ENCODE data around the gene ZSCAN31. TPM values are rescaled to one million over a fixed set of nuclear protein-coding genes. Genes with fewer than 3 reads are reported as not detected.
"Not testable (repeated sequence)": the region's sequence is repeated elsewhere in the genome, so short reads cannot be mapped to it uniquely, and the experiment has no call there.

The ZSCAN31 gene
- 31.9 and 41.4 TPM in 2 replicates for total RNA-seq (2014; rRNA removed; shearing (Covaris generic))
- 56.9 and 90.5 TPM in 2 replicates for polyA plus RNA-seq (2014; cell fraction: nucleus; rRNA removed)

DNA sequence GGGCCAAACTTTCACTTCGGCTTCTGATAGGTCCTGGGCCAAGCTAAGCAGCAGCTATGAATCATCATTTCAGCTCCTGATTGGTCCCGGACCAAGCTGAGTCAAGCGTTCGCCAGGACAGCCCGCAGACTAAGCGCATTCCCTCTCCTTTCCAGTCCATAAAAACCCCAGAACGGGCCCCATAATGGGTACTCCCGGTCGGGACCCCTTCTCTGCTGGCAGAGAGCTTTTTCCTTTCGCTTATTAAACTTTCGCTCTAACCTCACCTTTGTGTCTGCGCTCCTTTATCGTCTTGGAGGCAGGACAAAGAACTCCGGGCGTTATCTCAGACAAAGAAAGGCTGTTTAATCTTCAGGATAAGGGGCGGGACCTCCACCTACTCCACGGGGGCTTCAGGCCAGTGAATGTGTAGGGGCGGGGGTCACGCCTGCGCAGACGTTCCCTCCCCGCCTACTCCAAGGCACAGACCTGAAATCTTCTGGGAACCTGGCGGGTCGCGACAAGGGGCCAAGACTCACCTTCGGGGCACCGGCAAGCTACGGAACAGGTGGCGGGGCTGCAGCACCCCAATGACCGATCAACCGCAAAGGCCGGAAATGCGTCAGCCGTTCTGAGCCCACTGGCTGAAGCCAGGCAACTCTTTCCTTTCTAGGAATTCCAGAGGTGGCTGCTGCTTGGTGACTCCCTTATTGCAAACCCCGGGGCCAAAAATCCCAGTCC lies at the start of gene ZSCAN31:
Gene ZSCAN31, minus strand, starts transcription at position 585 of the 720 bp plus-strand sequence. CDS start 6,465 bp downstream, outside the sequence.
- no peak for DNase-seq (ENCODE audit: extremely low read depth, low read depth)

DNA sequence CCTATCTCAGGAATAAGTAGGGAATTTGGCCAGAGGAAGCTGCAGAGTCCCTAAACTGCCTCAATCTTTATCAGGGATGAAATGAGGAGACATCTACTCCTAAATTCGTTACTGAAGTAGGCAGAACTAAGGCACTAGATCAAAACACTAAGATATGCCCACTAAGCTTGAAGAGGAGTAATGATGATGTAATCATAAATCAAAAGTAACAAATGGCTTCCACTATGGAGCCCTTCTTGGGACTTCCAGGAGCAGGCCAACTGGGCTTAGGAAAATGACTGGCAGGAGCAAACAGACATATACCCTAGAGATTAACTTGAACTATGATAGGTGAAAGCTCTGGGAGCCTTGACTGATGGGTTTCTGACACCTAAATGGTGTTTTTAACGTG lies 48.2 kb upstream of the ZSCAN31 start:
- DNase-seq (ENCODE audit: extremely low read depth, low read depth), result no peak

DNA sequence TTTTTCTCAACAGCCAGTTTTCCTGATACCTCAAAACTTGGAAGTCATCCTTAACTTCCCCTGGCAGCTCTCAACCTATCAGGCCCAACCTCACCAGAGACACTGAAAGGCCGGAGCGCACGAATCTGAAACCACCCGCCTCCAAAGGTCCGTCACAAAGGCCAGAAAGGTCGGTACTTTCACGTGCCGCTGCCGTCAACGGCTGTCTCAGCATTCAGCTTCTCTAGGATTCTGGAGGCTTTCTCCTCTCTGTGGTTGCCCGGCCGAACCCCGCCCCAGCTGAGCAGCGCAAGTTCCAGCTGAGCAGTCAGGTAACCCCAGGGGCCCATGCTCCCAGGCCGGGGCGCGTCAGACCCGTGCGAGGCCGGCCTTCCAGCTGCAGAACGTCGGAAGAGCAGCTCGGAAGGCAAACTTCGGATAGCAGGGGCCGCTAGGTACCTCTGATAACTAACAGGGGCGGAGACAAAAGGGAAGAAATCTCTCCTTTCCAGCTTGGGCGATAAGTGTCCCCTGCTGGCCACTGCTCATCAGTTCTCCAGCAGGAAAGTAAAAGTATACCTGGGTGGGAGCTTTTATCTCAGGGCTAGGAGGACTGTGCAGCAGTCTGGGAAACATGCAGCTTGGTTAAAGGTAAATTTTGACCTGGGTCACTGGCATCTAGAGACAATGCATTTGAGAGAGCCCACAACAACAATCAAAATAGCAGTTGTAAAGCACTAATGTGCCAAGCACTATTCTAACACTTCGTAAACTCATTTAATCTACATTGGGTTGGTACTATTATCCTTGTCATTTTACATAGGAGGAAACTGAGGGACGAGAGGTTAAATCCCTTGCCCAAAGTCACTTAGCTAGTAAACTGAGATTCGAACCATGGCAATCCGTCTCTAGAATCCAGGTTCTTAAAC lies 47.5 kb upstream of the ZSCAN31 start:
- DNase-seq (ENCODE audit: extremely low read depth, low read depth), result peak; percentile 82

DNA sequence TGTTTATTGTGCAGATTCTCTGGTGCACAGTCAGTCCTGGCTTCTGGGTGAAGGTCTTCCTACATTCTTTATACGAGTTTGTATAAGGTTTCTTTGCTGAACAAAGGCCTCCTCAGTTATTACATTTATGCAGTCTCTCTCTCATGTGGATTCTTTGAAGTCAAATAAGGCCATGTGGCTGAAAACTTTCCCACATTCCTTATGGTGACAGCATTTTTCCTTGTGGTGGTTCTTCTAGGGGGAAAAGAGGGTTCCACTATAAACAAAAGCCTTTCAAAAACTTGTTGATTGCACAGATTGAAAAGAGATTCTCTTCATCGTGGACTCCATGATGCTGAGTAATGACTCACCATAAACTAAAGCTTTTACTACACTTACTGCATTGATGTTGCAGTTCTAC lies 44.4 kb upstream of the ZSCAN31 start:
- no peak for DNase-seq (ENCODE audit: extremely low read depth, low read depth)

DNA sequence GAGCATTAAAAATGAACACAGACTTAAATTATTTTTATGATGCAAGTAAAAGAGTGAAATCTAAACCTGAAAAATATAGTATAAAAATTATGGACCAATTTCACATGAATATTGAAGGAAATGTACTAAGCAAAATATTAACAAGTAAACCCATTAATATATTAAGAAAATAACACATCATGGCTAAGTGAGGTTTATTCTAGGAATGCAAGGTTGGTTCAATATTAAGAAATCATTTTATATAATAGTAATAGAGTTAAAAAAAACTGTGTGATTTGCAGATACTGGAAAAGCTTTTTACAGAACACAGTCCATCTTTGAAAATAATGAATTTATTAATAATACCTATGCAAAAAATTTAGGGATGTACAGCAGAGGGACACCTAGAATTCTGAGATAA lies 42.7 kb upstream of the ZSCAN31 start:
- no peak for DNase-seq (ENCODE audit: extremely low read depth, low read depth)

DNA sequence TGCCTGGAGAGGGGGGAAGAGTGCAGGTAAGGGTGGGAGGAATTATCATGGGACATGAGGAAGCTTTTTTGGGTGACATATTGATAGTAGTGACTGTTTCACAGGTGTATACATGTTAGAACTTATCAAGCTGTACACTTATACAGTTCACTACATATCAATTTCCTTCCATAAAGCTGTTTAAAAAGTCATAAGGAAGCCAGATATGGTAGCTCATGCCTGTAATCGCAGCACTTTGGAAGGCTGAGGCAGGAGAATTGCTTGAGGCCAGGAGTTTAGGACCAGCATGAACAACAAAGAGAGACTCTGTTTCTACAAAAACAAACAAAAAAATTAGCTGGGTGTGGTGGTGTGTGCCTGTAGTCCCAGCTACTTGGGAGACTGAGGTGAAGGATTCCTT lies 41.9 kb upstream of the ZSCAN31 start:
- no peak for DNase-seq (ENCODE audit: extremely low read depth, low read depth)

DNA sequence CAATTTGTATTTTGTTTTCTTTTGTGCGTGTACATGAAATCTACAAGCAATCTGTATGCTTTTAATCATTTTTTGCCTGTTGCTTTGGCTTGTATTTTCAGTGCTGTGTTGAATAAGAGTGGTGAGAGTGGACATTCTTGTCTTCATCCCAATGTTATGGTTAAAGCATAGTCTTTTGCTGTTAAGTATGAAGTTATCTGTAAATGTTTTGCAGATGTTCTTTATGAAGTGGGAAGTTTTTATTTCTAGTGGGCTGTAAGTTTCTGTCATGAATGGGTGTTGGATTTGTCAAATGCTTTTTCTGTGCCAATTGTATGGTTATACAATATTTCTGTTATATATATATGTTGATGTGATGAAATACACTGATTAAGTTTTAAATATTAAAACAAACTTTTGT lies 38.0 kb upstream of the ZSCAN31 start:
- DNase-seq (ENCODE audit: extremely low read depth, low read depth), result no peak

DNA sequence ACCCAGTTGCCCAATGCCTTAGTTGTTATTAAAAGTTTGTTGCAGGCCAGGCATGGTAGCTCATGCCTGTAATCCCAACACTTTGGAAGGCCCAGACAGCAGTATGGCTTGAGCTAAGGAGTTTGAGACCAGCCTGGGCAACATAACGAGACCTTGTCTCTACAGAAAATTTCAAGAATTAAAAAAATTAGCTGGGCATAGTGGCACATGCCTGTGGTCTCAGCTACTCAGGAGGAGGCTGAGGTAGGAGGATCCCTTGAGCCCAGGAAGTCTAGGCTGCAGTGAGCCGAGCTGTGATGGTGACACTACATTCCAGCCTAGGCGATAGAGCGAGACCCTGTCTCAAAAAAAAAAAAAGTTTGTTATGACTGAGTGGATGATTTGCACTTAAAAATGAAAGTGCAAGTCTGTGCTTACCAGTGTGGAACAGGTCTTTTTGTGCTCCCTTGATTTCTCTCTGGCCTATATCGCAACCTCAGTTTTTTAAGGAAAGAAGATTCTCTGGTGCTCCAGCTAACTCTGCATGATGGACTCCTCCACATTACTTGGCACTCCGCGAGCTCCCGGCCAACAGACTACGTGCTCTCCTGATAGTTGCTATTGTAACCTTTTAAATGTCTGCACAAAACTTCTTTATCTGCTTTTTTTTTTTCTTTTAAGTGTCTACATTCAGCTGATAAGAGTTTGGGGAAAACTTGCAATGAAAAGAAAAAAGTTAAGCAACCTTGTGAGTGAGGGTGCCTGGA lies 35.9 kb upstream of the ZSCAN31 start:
- DNase-seq (ENCODE audit: extremely low read depth, low read depth), result no peak

DNA sequence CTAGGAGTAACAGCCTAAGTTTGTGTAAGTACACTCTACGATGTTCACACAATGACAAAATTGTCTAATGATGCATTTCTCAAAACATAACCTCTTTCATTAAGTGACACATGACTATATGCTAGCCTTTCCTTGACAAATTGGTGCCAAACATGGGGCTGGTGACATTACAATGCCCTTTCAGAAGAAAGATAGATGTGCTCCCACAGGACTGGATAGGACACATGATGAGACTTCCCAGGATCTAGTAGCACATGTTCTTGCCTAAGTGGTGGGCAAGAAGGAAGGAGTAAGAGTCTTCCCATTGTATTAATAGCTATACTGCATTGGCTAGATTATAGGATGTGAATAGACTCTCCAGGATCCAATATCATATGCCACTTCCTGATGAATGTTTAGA lies 35.3 kb upstream of the ZSCAN31 start:
- DNase-seq (ENCODE audit: extremely low read depth, low read depth), result no peak

DNA sequence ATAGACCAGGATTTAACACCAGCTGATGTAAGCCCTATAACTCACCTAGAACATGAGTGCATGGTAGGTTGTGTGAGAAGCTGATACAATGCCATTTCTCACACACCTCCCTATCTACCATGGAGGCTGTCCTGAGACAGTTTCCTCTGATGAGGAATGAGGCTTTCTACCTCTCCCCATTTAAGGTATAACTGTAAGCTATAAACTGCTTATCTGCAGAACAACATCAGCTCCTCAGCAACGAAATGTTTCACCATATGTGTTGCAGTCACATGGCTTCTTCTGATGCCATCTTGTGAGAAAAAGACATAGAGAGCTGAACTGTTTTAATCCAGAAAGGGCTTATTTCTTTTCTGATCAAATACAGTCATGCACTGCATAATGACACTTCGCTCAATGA lies 34.5 kb upstream of the ZSCAN31 start:
- no peak for DNase-seq (ENCODE audit: extremely low read depth, low read depth)

DNA sequence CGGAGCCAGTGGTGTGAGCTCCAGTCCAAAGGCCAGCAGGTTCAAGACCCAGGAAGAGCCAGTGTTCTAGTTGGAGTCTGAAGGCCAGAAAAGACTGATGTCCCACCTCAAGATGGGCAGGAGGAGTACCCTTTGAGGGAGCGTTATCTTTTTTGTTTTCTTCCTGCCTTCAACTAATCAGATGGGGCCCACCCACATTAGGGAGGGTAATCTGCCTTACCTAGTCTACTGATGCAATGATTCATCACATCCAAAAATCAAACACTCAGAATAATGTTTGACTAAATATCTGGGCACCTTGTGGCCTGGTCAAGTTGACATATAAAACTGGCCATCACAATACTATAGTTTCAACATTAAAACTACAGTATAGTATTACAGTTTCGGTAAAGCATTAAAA lies 33.5 kb upstream of the ZSCAN31 start:
- no peak for DNase-seq (ENCODE audit: extremely low read depth, low read depth)

DNA sequence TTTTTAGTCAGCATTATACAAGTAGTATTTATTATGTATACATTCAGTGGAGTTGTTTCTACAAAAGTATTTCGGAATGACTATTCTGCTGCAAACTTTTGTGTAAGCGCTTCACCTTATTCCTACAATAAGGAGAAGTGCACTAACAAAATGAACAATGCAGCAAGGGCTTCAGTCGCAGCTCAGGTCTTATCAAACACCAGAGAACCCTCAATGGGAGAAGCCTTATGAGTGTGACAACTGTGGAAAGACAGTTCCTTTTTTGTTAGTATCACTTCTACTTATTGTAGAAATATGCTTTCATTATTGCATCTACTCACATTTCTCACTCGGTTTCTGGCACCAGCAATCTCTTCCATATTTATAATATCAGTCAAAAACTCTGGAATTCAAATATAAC lies 32.6 kb upstream of the ZSCAN31 start:
- DNase-seq (ENCODE audit: extremely low read depth, low read depth), result no peak

DNA sequence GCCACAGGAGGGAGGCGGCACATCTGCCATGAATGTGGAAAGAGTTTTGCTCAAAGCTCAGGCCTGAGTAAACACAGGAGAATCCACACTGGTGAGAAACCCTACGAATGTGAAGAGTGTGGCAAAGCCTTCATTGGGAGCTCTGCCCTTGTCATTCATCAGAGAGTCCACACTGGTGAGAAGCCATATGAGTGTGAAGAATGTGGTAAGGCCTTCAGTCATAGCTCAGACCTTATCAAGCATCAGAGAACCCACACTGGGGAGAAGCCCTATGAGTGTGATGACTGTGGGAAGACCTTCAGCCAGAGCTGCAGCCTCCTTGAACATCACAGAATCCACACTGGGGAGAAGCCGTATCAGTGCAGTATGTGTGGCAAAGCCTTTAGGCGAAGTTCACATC lies 29.6 kb upstream of the ZSCAN31 start:
- not testable (repeated sequence) for DNase-seq (ENCODE audit: extremely low read depth, low read depth)

DNA sequence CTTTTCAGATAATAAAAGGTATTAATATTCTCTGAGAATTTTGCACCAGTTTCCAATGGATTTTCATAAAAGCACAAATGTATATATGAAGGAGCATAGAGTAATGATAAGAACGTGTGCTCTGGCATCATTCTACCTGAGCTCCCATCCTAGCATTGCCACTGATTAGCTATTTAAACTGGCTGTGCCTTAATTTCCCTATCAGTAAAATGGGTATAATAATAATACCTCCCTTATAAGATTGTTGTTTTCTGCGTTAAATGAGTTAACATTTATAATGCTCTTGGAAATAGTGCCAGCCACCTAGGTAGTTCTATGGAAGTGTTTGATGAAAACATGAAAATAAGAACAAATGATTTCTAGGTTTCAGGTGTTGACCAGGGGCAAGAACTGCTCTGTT lies 25.0 kb upstream of the ZSCAN31 start:
- DNase-seq (ENCODE audit: extremely low read depth, low read depth), result no peak

DNA sequence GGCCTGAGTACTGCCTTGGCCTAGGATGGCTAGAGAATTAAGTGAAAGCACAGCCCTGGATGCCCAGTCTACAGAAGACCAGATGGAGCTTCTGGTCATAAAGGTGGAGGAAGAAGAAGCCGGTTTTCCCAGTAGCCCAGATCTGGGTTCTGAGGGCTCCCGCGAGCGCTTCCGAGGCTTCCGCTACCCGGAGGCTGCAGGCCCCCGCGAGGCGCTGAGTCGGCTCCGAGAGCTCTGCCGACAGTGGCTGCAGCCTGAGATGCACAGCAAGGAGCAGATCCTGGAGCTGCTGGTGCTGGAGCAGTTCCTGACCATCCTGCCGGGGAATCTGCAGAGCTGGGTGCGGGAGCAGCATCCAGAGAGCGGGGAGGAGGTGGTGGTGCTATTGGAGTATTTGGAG lies 23.6 kb upstream of the ZSCAN31 start:
- not testable (repeated sequence) for DNase-seq (ENCODE audit: extremely low read depth, low read depth)

DNA sequence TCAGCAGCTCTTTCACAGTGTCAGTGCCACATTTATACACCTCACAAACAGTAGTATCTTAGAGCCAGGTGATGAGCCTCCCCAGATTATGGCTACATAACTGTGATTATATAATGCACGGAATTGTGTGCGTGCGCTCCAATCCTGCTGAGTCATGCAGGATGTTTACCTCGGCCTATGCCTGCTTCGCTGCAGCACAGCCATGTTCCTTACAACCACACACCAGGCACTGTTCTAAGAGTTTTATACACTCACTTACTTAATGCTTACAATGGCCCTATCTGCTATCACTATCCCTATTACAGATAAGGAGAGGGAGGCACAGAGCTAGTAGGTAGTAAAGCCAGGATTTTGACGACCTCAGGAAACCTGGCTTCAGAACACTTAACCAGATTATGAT lies 21.1 kb upstream of the ZSCAN31 start:
- DNase-seq (ENCODE audit: extremely low read depth, low read depth), result no peak

DNA sequence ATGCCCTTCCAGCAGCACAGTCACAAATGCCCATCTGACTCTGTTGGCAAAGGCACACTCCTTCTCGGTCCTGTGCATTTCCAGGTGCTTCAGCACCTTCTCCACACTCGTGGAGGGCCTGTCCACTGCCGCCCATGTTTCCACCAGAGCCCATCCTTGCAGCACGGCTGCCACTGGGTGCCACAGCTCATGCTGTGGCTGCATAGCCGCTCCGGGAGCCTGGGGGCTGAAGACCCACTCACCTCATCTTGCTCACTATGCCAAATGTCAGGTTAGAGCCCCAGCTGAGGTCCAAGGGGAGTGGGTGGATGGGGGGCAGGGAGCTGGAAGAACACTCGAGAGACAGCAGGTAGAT lies 20.7 kb upstream of the ZSCAN31 start:
- no peak for DNase-seq (ENCODE audit: extremely low read depth, low read depth)

DNA sequence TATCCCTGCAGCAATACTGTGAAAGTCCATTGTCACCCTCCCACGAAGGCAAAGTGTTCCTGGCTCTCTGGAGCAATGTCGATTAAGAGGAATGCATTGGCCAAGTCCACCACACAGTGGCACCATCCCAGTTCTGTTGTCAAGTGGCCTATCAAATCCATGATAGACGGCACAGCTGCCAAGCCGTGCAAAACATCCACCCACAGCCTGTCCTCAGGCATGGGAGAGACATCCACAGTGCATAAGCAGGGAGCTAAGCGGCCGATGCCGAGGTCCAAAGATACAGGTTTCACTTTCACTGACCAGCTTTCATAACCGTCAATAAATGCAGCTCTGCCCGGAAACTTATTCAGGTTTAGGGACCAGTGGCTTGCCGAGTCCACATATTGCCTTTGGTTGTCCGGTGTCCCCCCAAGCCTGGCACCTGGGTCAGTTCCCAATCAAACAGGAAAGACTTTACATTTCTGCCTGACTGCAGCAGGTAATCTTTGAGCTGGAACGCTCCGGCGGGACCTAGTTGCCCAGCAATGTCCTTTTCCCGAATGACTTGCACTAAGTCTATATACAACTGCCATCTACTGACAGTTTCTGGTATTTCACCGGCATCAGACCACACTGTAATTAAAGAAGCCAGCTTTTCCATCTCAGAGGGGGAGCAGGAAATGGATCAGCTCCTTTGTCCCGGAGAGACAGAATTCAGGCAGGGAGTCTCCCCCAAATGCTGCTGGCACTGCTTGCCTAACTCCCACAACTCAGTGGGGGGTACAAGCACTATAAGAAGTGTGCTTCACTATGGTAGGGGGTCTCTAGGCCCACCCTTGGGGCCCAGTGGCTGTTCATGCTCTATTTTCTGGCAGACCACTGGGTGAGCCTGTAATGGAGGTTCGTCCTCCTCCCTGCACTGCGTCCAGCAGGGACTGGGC lies 20.1 kb upstream of the ZSCAN31 start:
- peak; percentile 80 for DNase-seq (ENCODE audit: extremely low read depth, low read depth)

DNA sequence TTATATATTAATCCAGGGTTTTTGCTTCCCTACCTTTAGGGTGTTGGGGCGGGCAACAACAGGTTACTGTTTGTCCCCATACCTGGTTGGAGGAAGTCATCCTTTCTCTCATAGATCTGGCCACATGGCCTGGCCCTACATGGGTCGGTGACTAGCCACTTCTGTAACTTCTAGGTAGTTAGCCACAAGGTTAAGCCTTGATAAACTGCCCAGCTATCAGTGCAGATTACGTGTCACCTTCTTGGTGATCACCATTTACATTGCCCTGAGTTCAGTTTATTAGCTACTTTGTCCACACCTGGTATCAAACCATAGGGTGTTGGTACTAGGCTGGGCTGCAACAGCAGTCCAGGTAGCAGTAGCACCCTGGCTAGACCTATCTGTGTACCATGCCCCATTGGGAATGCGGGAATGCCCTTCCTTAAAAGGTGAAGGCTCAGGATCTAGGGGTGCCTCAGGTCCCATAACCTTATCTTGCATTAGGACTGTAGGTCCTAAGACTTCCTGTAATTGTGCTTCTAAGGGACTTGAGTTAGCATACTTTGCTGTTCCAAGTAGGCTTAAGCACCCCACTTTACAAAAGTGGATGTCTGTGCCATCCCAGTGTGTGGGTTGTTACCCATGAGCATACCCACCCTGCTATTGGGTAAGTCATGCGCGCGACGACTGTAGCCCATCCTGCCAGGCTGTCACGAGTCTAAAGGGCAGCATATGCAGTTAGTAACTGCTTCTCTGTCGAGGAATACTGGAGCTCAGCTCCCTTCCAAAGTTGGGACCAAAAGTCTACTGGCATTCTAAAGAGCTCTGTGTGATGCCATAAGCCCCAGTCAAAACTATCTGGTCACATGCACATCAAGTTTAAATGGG lies 19.0 kb upstream of the ZSCAN31 start:
- DNase-seq (ENCODE audit: extremely low read depth, low read depth), result no peak
